ENCODE measurements around the gene PHF10. TPM values are rescaled to one million over a fixed set of nuclear protein-coding genes. Genes with fewer than 3 reads are reported as not detected.
"Not testable (repeated sequence)": the region's sequence is repeated elsewhere in the genome, so short reads cannot be mapped to it uniquely, and the experiment has no call there.

Gene PHF10
- total RNA-seq, result 10 to 100 TPM; 85.4 to 89.0 TPM

DNA sequence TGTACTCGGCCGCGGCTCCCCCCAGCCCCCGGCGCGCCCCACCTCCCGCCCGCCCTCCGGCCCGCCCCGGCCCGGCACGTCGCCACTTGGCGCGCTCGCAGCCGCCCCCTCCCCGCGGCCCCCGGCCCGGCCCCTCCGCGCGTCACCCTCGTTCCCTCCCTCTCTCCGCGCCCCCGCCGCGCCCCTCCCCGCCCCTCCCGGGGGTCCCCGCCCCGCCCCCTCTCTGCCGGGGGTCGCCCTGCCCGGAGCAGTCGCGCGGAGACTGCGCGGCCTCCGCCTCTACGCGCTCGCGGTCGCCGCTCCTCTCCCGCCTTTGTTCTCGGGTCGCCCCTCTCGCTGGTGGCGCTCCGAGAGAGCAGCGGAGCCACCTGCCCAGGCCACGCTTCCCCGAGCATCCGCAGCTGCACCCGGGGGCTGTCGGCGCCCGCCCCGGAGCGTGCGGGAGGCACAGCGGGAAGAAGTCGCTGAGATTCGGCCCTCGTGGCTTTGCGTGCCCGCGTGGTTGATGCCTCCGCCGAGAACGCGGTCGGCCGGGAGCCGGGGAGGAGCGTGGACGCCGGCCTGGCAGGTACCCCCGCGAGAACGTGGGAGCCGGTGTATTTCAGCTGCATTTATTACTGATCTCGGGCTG is at the start of gene PHF10:
Gene PHF10 (minus strand): TSS at position 7 of the 631 bp plus-strand sequence. CDS start 569 bp downstream, outside the sequence.
- Mint-ChIP-seq H3K36me3 (ENCODE audit: low read depth) (peaks cover 17% of the 10 kb centered on the region), H3K4me3 (peak within 1 kb of the TSS; percentile 88), H3K27me3 (no peaks in the 10 kb centered on the region), H3K27ac (peak within 1 kb of the TSS; percentile 99), H3K4me1 (peaks cover 35% of the 10 kb centered on the region), H3K9me3 (ENCODE audit: low read depth) (no peaks in the 10 kb centered on the region)
- ATAC-seq, result peak; percentile 45
- POLR2A ChIA-PET, result interaction anchor here (0.9 to 1.6 kb wide), 4 partner anchors 20 to 27 kb away, joined by 3 to 6 read pairs (median 4); partner anchors contain the start of genes C6orf120 and WDR27
- peak; percentile 81 for DNase-seq
- intact Hi-C loops (cut with DNase I, micrococcal nuclease), result loop anchor here in 1 of 2 experiments (1.0 to 10.0 kb wide), 5 partner anchors 22 to 1900 kb away; partner anchors contain the start of genes AFDN, C6orf120, DYNLT2 and ERMARD
- CTCF ChIA-PET, result interaction anchor here (1.8 kb wide), 1 partner anchor 25 kb away, joined by 4 read pairs; no protein-coding TSS in a partner anchor

DNA sequence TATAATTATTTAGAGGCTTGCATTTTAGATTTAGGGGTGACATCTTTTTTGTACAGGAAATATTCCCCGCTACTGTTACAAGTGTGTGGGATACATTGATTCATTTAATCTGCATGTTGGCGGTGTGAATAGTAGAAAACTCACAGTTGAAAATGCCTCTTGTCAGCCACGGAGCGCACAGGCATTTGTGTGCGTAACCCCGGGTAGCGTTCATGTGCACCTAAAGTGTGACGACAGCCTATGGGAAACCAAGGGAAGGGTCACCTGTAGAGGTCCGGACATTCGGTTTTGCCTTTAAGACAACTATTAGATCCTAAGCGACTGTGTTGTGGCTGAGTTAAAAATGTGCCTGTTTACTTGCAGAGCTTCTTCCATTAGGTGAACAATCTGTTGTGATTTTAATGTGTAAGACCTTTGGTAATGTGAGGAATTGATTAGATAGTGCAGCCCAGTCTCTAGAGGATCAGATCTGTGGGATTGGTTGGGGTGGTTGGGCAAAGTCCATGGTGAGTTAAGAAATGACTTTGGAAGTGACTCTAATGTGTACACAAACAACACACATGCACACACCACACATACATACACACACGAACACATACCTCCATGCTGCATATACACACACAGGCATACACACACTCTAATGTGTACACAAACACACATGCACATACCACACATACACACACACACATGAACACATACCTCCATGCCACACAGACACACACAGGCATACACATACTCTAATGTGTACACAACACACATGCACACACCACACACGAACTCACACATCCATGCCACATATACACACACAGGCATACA is 42.8 kb upstream of the PHF10 start:
- DNase-seq (no peak), ATAC-seq (no peak)
- H3K4me3 Mint-ChIP-seq, result no peak overlapping the region
- ChIA-PET POLR2A (no interaction called here), CTCF (interaction anchor here (0.9 kb wide), 1 partner anchor 12 kb away, joined by 4 read pairs; no protein-coding TSS in a partner anchor)
- H3K27me3 Mint-ChIP-seq, result no peaks in the 10 kb centered on the region
- H3K9me3 Mint-ChIP-seq (ENCODE audit: low read depth), result no peaks in the 10 kb centered on the region
- H3K27ac Mint-ChIP-seq, result no peak overlapping the region
- no peaks in the 10 kb centered on the region for H3K4me1 Mint-ChIP-seq
- intact Hi-C loops (cut with DNase I, micrococcal nuclease), result no loop called here
- peaks cover 46% of the 10 kb centered on the region for H3K36me3 Mint-ChIP-seq (ENCODE audit: low read depth)

DNA sequence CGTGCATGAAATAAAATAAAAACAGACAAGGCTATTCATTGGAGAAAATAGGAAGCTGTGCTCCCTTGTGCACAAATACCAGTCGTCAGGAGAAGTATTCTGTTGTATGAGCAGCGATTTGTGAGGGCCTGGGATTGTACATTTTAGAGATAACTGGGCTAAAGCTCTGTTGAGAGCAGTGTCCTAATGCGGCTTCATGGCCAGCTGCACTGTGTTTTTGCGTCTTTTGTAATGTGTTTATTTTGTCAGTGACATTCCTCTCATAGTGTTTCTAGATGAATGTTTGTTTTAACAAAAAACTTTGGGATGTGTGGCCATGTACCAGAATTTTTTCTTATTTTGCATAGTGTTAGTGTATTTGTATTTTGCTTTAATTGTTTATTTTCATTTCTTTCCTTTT is 41.9 kb upstream of the PHF10 start:
- Mint-ChIP-seq H3K4me3 (no peak overlapping the region), H3K27me3 (no peaks in the 10 kb centered on the region), H3K9me3 (ENCODE audit: low read depth) (no peaks in the 10 kb centered on the region), H3K4me1 (no peaks in the 10 kb centered on the region), H3K36me3 (ENCODE audit: low read depth) (peaks cover 41% of the 10 kb centered on the region), H3K27ac (no peak overlapping the region)
- ChIA-PET CTCF (interaction anchor here (0.9 kb wide), 1 partner anchor 11 kb away, joined by 4 read pairs; no protein-coding TSS in a partner anchor), POLR2A (no interaction called here)
- DNase-seq (no peak), ATAC-seq (no peak)
- intact Hi-C loops (cut with DNase I, micrococcal nuclease), result no loop called here

DNA sequence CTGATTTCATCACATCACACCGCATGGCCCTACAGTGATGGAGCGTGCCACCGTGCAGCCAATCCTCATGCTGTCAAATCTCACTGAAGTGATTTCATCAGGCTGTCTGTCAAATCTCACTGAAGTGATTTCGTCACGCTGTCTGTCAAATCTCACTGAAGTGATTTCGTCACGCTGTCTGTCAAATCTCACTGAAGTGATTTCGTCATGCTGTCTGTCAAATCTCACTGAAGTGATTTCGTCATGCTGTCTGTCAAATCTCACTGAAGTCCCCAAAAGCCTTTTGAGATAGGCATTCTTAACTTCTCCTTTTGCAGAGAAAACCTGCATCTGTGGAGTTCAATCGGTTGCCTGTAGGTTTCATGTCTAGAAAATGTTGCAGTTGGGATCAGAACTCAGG is 41.5 kb upstream of the PHF10 start:
- H3K4me1 Mint-ChIP-seq; DNase-seq; H3K4me3 Mint-ChIP-seq; CTCF ChIA-PET; H3K27me3 Mint-ChIP-seq; ATAC-seq; H3K9me3 Mint-ChIP-seq (ENCODE audit: low read depth); H3K27ac Mint-ChIP-seq; POLR2A ChIA-PET; intact Hi-C loops (cut with DNase I, micrococcal nuclease): not testable (repeated sequence)
- peaks cover 42% of the 10 kb centered on the region for H3K36me3 Mint-ChIP-seq (ENCODE audit: low read depth)

DNA sequence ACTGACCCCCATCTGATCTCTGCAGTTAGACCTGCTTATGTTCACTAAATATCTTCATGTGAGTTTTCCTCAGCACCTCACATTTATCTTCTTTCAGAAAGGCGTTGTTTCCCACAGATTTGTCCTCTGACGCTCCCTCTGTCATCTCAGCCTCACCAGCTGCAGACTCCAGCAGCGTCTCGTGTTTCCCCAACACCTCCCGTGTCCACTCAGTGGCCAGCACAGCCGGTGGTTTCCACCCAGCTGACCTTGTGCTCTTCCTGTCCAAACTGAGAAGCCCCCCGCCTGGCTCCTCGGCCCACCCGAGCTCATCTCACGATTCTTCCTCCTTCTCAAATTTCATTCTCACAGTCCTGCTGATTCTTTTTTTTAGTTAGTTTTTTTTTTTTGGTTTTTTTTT is 39.6 kb upstream of the PHF10 start:
- Mint-ChIP-seq H3K4me1 (no peaks in the 10 kb centered on the region), H3K36me3 (ENCODE audit: low read depth) (peaks cover 56% of the 10 kb centered on the region), H3K9me3 (ENCODE audit: low read depth) (no peaks in the 10 kb centered on the region), H3K27me3 (no peaks in the 10 kb centered on the region), H3K27ac (no peak overlapping the region), H3K4me3 (no peak overlapping the region)
- no peak for ATAC-seq
- CTCF ChIA-PET, result interaction anchor here (0.6 kb wide), 2 partner anchors 388 to 621 kb away, joined by 3 to 4 read pairs; no protein-coding TSS in a partner anchor
- DNase-seq, result no peak
- POLR2A ChIA-PET, result no interaction called here
- intact Hi-C loops (cut with DNase I, micrococcal nuclease), result no loop called here

DNA sequence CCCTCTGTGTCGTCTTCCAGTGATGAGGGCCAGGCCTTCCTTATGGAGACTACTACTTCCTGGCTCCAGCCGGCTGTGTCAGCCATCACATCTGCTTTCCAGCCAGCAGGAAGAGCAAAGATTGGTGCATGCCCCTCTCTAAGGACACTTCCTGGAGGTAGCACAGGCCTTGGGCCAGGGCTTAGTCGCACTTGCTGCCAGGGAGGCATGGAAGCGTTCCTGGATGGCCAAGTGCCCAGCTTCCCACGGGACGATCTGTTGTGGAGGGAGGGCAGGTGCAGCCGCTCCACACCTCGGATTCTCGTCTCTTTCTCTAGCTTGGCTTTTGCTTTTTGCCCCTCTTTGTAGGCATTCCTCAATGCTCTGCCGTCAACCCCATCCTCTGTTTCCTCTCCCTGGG is 39.0 kb upstream of the PHF10 start:
- Mint-ChIP-seq H3K4me3 (no peak overlapping the region), H3K27me3 (no peaks in the 10 kb centered on the region), H3K36me3 (ENCODE audit: low read depth) (peaks cover 59% of the 10 kb centered on the region), H3K9me3 (ENCODE audit: low read depth) (no peaks in the 10 kb centered on the region), H3K4me1 (no peaks in the 10 kb centered on the region), H3K27ac (no peak overlapping the region)
- intact Hi-C loops (cut with DNase I, micrococcal nuclease), result no loop called here
- no peak for DNase-seq
- no peak for ATAC-seq
- POLR2A ChIA-PET, result no interaction called here
- CTCF ChIA-PET, result no interaction called here

DNA sequence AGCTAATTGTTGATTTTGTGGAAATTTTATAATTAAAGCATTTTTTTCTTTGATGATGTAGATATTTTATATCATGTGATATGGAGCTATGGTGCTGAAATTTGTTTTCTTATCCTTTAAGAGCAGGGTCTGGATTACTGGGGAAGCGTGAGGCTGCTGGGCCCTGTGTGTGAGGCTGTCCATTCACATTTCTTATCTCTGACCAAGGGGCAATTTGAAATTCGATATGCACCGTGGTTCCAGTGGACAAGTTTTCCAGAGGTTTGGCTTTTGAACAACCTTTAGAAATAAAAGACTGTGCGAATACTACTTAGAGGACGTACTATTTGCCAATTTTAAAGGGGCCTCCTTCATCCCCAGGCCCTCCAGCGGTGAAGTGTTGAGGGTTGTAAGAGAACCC is 30.9 kb upstream of the PHF10 start:
- Mint-ChIP-seq H3K4me3 (no peak overlapping the region), H3K27ac (no peak overlapping the region), H3K4me1 (peaks cover 15% of the 10 kb centered on the region), H3K36me3 (ENCODE audit: low read depth) (peaks cover 34% of the 10 kb centered on the region), H3K9me3 (ENCODE audit: low read depth) (no peaks in the 10 kb centered on the region), H3K27me3 (no peaks in the 10 kb centered on the region)
- intact Hi-C loops (cut with DNase I, micrococcal nuclease), result loop anchor here in 1 of 2 experiments (10.0 kb wide), 1 partner anchor 860 kb away; no protein-coding TSS in a partner anchor
- no peak for ATAC-seq
- no peak for DNase-seq
- ChIA-PET CTCF (interaction anchor here (0.6 to 1.3 kb wide), 5 partner anchors 11 to 193 kb away, joined by 3 to 4 read pairs (median 3); no protein-coding TSS in a partner anchor), POLR2A (no interaction called here)

DNA sequence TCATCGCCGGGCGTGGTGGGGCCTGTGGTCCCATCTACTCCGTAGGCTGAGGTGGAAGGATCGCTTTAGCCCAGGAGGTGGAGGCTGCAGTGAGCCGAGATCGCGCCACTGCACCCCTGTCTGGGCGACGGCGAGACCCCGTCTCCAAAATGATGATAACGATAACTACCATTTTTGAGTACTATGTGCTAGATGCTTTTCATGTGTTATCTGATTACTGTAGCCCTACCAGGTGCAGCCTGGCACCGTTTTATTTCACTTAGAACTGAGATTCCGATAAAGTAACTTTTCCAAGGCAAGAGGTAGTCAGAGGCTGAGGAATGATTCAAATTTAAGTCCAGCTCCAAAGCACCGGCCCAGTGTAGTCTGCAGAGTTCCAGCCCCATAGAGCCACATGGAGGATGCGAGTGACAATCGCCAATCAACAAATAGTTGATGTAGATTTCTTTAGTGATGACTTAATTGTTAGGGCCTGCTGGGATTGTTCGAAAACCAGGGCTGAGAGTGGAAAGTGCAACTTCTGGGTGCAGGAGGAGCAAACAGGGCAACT is 27.8 kb upstream of the PHF10 start:
- ChIA-PET POLR2A (interaction anchor here (0.8 to 3.7 kb wide), 3 partner anchors 27 to 50 kb away, joined by 3 to 14 read pairs (median 3); partner anchors contain the start of genes C6orf120, PHF10 and WDR27), CTCF (interaction anchor here (0.6 to 3.1 kb wide), 6 partner anchors 9 to 843 kb away, joined by 3 to 15 read pairs (median 3); no protein-coding TSS in a partner anchor)
- H3K9me3 Mint-ChIP-seq (ENCODE audit: low read depth), result no peaks in the 10 kb centered on the region
- ATAC-seq (no peak), DNase-seq (peak; percentile 33)
- H3K4me3 Mint-ChIP-seq, result peak overlapping the region; percentile 95
- no peaks in the 10 kb centered on the region for H3K27me3 Mint-ChIP-seq
- H3K36me3 Mint-ChIP-seq (ENCODE audit: low read depth), result peaks cover 28% of the 10 kb centered on the region
- H3K4me1 Mint-ChIP-seq, result peaks cover 23% of the 10 kb centered on the region
- intact Hi-C loops (cut with DNase I, micrococcal nuclease), result loop anchor here (2.0 to 10.0 kb wide), 3 partner anchors 539 to 857 kb away; partner anchors contain the start of gene FAM120B (in 1 of the 2)
- peak overlapping the region; percentile 90 for H3K27ac Mint-ChIP-seq

DNA sequence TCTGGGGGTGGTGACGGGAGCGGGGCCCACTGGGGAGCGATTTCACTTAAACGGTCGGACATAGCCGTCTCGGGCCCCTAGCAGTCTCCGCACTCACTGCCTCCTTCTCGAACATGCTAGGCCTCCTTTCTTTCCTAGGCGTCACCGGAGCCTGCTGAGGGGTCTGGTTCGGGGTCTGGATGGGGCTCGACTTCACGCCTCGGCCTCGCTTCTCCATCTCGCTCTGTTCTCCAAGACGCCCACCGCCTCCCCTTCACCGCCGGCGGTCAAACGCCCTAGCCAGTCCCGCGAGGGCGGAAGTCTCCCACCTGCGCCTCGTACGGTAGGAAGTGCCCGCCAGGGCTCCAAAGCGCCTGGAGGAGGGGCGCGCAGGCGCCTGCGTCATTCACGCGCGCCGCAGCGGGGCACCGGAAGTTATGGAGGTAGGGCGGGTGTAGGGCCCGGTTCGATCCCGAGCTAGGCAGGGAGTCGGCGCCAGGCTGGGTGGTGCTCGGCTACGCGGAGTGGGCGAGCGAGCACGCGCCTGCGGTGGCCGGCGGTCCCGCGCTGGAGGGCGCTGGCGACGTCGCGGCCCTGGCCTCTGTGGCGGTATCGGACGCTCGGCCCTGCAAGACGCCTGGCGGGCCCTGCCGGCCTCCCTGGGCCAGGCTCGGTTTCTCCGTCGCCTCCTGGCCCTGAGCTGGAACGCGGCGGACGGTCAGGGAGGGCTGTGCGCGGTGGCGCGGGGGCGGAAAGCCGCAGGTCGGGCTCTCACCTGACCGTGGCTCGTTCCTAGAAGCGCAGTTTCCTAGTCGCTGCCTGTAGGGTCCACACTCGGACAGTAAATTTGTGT is 27.2 kb upstream of the PHF10 start, which contains the start of the genes DYNLT2 and ERMARD:
Gene DYNLT2 (minus strand): TSS at position 331 of the 832 bp plus-strand sequence. CDS start 114 bp downstream, at position 217.
Gene ERMARD (plus strand): TSS at position 381 of the 832 bp plus-strand sequence. CDS start 36 bp downstream, at position 417.
- intact Hi-C loops (cut with DNase I, micrococcal nuclease), result loop anchor here (1.0 to 10.0 kb wide), 9 partner anchors 27 to 857 kb away; partner anchors contain the start of genes C6orf120 (in 2 of the 2), TBP (in 2 of the 2), WDR27 (in 2 of the 2) and FAM120B (in 1 of the 2)
- peaks cover 29% of the 10 kb centered on the region for H3K36me3 Mint-ChIP-seq (ENCODE audit: low read depth)
- POLR2A ChIA-PET, result interaction anchor here (0.8 to 3.7 kb wide), 3 partner anchors 27 to 50 kb away, joined by 3 to 14 read pairs (median 3); partner anchors contain the start of genes C6orf120, PHF10 and WDR27
- no peaks in the 10 kb centered on the region for H3K27me3 Mint-ChIP-seq
- H3K9me3 Mint-ChIP-seq (ENCODE audit: low read depth), result peaks cover 2% of the 10 kb centered on the region
- H3K4me3 Mint-ChIP-seq, result peak within 1 kb of the TSS; percentile 95
- peak within 1 kb of the TSS; percentile 97 for H3K27ac Mint-ChIP-seq
- peak; percentile 96 for DNase-seq
- peak; percentile 96 for ATAC-seq
- H3K4me1 Mint-ChIP-seq, result peaks cover 23% of the 10 kb centered on the region
- CTCF ChIA-PET, result interaction anchor here (0.6 to 3.1 kb wide), 4 partner anchors 10 to 844 kb away, joined by 3 to 15 read pairs (median 3); no protein-coding TSS in a partner anchor

DNA sequence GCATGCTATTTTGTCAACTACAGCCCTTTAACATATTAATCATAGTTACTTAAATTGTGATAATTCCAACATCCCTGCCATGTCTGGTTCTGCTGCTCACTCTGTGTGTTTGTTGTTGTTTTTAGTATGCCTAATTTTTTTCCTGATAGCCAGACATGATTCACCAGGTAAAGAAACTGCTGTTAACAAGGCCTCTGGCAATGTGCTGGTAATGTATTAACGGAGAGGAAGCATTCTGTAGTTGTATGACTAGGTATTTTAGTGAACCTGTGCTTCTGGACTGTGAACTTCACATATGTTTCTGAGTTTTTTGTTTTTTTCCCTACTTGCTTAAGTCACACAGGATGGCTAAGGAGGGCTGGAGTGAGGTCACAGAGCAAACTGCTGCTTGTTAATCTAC is 22.3 kb upstream of the PHF10 start:
- Mint-ChIP-seq H3K36me3 (ENCODE audit: low read depth) (peaks cover 25% of the 10 kb centered on the region), H3K4me1 (peaks cover 10% of the 10 kb centered on the region), H3K9me3 (ENCODE audit: low read depth) (peaks cover 6% of the 10 kb centered on the region), H3K27ac (no peak overlapping the region), H3K4me3 (no peak overlapping the region), H3K27me3 (no peaks in the 10 kb centered on the region)
- intact Hi-C loops (cut with DNase I, micrococcal nuclease), result no loop called here
- DNase-seq (no peak), ATAC-seq (no peak)
- CTCF ChIA-PET, result interaction anchor here (1.0 to 1.2 kb wide), 3 partner anchors 11 to 44 kb away, joined by 3 read pairs; no protein-coding TSS in a partner anchor
- POLR2A ChIA-PET, result interaction anchor here (0.7 kb wide), 1 partner anchor 8 kb away, joined by 3 read pairs; no protein-coding TSS in a partner anchor
